ENCODE results near the gene TENT4B.
"Not testable (repeated sequence)": the region's sequence is repeated elsewhere in the genome, so short reads cannot be mapped to it uniquely, and the experiment has no call there.

DNA sequence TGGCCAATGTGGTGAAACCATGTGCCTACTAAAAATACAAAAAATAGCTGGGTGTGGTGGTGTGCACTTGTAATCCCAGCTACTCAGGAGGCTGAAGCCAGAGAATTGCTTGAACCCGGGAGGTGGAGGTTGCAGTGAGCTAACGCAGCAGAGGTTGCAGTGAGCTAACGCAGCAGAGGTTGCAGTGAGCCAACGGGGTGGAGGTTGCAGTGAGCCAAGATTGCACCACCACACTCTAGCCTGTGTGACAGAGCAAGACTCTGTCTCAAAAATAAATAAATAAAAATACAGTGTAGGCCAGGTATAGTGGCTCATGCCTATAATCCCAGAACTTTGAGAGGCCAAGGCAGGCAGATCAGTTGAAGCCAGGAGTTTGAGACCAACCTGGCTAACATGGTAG, 18.7 kb downstream of the TENT4B start:
- TF ChIP-seq, protein P1, sequence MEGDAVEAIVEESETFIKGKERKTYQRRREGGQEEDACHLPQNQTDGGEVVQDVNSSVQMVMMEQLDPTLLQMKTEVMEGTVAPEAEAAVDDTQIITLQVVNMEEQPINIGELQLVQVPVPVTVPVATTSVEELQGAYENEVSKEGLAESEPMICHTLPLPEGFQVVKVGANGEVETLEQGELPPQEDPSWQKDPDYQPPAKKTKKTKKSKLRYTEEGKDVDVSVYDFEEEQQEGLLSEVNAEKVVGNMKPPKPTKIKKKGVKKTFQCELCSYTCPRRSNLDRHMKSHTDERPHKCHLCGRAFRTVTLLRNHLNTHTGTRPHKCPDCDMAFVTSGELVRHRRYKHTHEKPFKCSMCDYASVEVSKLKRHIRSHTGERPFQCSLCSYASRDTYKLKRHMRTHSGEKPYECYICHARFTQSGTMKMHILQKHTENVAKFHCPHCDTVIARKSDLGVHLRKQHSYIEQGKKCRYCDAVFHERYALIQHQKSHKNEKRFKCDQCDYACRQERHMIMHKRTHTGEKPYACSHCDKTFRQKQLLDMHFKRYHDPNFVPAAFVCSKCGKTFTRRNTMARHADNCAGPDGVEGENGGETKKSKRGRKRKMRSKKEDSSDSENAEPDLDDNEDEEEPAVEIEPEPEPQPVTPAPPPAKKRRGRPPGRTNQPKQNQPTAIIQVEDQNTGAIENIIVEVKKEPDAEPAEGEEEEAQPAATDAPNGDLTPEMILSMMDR (IDR thresholded peaks at IDR 0.05), result not testable (repeated sequence)
- not testable (repeated sequence) for TF ChIP-seq POLR2A (IDR thresholded peaks at IDR 0.05)
